GM23338 (cell line): ENCODE measurements around the gene SLFN5.

ENCODE experiments used
- CREB1 ChIP-seq: fragments of 250-450 bp; sonication (Bioruptor Pico); IDR thresholded peaks from 2 replicates; pipeline ENCODE4 v1.5.0; 2020; ENCODE audit warnings: low read depth, mild to moderate bottlenecking, moderate library complexity
- EZH2 ChIP-seq: fragments of 200-600 bp; sonication (generic); IDR thresholded peaks from one replicate; pipeline ENCODE4 v1.8.0; 2017; ENCODE audit warnings: antibody characterized with exemption, mild to moderate bottlenecking, low read depth; ENCODE audit not compliant: unreplicated experiment
- TF ChIP-seq, protein P1 (sequence below), 2 experiments: fragments of 200-600 bp in 1 of 2; sonication (generic) in 1 of 2; conservative IDR thresholded peaks; 2 replicates each; pipeline versions ENCODE4 v1.5.1 to v1.6.1; 2016 to 2017; ENCODE audit warnings: antibody characterized with exemption in 2 of 2, low read depth in 2 of 2, mild to moderate bottlenecking in 2 of 2, moderate library complexity in 1 of 2

DNA sequence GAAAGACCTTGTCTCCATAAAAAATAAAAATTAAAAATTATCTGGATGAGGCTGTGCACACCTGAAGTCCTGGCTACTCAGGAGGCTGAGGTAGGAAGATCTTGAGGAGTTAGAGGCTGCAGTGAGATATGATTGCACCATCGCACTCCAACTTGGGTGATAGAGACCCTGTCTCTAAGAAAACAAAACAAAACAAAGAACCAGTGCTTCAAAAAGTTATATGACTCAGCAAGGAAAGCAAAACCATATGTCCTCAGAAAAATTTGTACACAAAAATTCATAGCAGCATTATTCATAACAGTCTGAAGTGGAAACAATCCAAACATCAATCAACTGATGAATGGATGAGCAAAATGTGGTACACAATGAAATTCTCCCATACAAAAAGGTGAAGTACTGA, 48.9 kb downstream of the SLFN5 start:
- TF ChIP-seq CREB1 (CRISPR knock-in tag) (no peak), EZH2 (no peak)
- TF ChIP-seq, protein P1, sequence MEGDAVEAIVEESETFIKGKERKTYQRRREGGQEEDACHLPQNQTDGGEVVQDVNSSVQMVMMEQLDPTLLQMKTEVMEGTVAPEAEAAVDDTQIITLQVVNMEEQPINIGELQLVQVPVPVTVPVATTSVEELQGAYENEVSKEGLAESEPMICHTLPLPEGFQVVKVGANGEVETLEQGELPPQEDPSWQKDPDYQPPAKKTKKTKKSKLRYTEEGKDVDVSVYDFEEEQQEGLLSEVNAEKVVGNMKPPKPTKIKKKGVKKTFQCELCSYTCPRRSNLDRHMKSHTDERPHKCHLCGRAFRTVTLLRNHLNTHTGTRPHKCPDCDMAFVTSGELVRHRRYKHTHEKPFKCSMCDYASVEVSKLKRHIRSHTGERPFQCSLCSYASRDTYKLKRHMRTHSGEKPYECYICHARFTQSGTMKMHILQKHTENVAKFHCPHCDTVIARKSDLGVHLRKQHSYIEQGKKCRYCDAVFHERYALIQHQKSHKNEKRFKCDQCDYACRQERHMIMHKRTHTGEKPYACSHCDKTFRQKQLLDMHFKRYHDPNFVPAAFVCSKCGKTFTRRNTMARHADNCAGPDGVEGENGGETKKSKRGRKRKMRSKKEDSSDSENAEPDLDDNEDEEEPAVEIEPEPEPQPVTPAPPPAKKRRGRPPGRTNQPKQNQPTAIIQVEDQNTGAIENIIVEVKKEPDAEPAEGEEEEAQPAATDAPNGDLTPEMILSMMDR (conservative IDR thresholded peaks at IDR 0.05; ENCODE audit: low read depth in 2 of 2) = no peak
